ENCODE measurements around the gene SHISAL1.

The SHISAL1 gene

GRCh38 chr22:44196241-44196640 lies 116.5 kb downstream of the SHISAL1 start:
- Mint-ChIP-seq H3K36me3 (ENCODE audit: low read depth) (peaks cover 47% of the 10 kb centered on the region), H3K4me3 (no peak overlapping the region), H3K4me1 (ENCODE audit: low read depth) (peaks cover 38% of the 10 kb centered on the region), H3K27ac (no peak overlapping the region), H3K27me3 (no peaks in the 10 kb centered on the region), H3K9me3 (no peaks in the 10 kb centered on the region)

GRCh38 chr22:44195189-44195871 lies 117.4 kb downstream of the SHISAL1 start:
- peaks cover 47% of the 10 kb centered on the region for H3K36me3 Mint-ChIP-seq (ENCODE audit: low read depth)
- H3K27ac Mint-ChIP-seq = no peak overlapping the region
- H3K9me3 Mint-ChIP-seq = no peaks in the 10 kb centered on the region
- H3K27me3 Mint-ChIP-seq = no peaks in the 10 kb centered on the region
- H3K4me1 Mint-ChIP-seq (ENCODE audit: low read depth) = peaks cover 43% of the 10 kb centered on the region
- no peak overlapping the region for H3K4me3 Mint-ChIP-seq

GRCh38 chr22:44194569-44194968 lies 118.2 kb downstream of the SHISAL1 start:
- Mint-ChIP-seq H3K27ac (no peak overlapping the region), H3K9me3 (no peaks in the 10 kb centered on the region), H3K4me1 (ENCODE audit: low read depth) (peaks cover 48% of the 10 kb centered on the region), H3K36me3 (ENCODE audit: low read depth) (peaks cover 45% of the 10 kb centered on the region), H3K27me3 (no peaks in the 10 kb centered on the region), H3K4me3 (no peak overlapping the region)

Data from stimulated activated naive CD8-positive, alpha-beta T cell treated with anti-CD3 and anti-CD28 coated beads, Interleukin-15, Interleukin-2, amounts not matched to agents 100 ng/mL and 50 ng/mL, for 24 hours (primary cell).